Measurements from ENCODE around the gene NEDD8.

Gene NEDD8

DNA sequence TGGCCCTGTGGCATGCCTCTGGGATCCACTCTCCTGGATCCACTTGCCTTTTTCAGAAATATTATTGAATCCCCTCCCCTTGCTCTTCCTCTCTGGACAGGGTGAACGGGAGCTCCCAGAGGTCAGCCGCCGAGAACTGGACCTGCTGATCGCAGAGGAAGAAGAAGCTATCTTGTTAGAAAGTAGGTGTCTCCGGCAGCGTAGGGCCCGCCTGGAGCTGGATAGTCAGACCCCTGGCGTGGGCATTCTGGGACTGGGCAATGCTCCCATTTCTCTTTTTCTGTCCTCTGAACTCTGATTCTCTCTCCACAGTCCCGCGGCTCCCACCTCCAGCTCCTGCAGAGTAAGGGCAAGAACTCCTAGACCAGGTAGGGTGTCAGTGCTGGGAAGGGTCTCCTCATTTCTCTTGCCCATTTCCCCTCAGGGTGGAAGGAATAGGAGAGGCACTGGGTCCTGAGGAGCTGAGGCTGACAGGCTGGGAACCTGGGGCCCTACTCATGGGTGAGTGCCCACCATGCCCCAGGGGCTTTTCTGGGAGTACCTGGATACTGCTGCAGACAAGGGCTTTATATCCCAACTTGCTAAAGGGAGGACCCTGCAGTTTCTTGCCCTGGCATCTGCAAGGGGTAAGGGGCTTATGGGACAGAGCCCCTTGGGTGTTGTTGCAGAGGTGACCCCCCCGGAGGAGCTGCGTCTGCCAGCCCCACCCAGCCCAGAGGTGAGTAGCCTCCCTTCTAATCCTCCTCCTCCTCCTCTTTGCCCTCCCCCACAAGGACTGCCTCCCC is 54.9 kb downstream of the NEDD8 start:
- DNase-seq: no peak

GRCh38 chr14:24176599-24176998 is 55.6 kb downstream of the NEDD8 start:
- no peak for DNase-seq

GRCh38 chr14:24172871-24173281 is 59.3 kb downstream of the NEDD8 start:
- no peak for DNase-seq

- DNase-seq: no peak
These were observed 59.8 kb downstream of the NEDD8 start for GRCh38 chr14:24172261-24172860.

GRCh38 chr14:24171422-24172260 is 60.5 kb downstream of the NEDD8 start, which contains the start of gene REC8:
Gene REC8, plus strand, starts transcription at chr14:24172080. Its CDS starts 473 bp downstream, at chr14:24172553.
- DNase-seq: peak; percentile 88

- DNase-seq: no peak
These were observed 64.6 kb downstream of the NEDD8 start for GRCh38 chr14:24167469-24168114.
